Prostate gland (tissue), 2 donors: ENCODE results near the gene SGK1. TPM values are rescaled to one million over a fixed set of nuclear protein-coding genes. Genes with fewer than 3 reads are reported as not detected.

Experiments
- DNase-seq: peaks from one replicate; pipeline ENCODE4 v3.0.0-alpha.2; 2019; ENCODE audit warnings: low spot score
- H3K27ac ChIP-seq, 2 donors: fragments of 200-600 bp; sonication (generic); 2 replicates each; pipeline ENCODE4 v1.5.1; 2017 to 2019
- H3K27me3 ChIP-seq: fragments of 200-600 bp; sonication (generic); replicated peaks from 2 replicates; pipeline ENCODE4 v1.5.1; 2019; ENCODE audit not compliant: insufficient read depth
- H3K36me3 ChIP-seq, 2 donors: fragments of 200-600 bp; sonication (generic); 1 replicate in 1 of 2; 2 replicates in 1 of 2; pipeline versions ENCODE4 v1.5.1 to v1.8.1; 2017 to 2019
- H3K4me1 ChIP-seq: fragments of 200-600 bp; sonication (generic); replicated peaks from 2 replicates; pipeline ENCODE4 v1.5.1; 2019
- H3K4me3 ChIP-seq, 2 donors: fragments of 200-600 bp; sonication (generic); 2 replicates each; pipeline ENCODE4 v1.5.1; 2017 to 2019
- H3K9me3 ChIP-seq: fragments of 200-600 bp; sonication (generic); 2 replicates; pipeline ENCODE4 v1.5.1; 2017
- POLR2A ChIP-seq: fragments of 450-650 bp; IDR thresholded peaks from one replicate; pipeline ENCODE4 v1.6.1; 2016; ENCODE audit warnings: antibody characterized with exemption, mild to moderate bottlenecking
- POLR2AphosphoS5 ChIP-seq: sonication (generic); formaldehyde crosslinking; IDR thresholded peaks from one replicate; pipeline ENCODE4 v1.6.1; 2017; ENCODE audit warnings: antibody characterized with exemption
- WGBS: methylation state at CpG from one replicate; pipeline ENCODE4 v1.1.5; 2018; 5-methylcytosine and 5-hydroxymethylcytosine counted together
- intact Hi-C: fragments of 100-400 bp; cut with DNase I; formaldehyde crosslinking; loops from one replicate; pipeline ENCODE4 v1.14.2; 2022
- total RNA-seq, 2 donors: library from RNA; depleted of rRNA; stranded (reverse); fragments of >200 nt; gene quantifications; one replicate each; pipeline ENCODE4 v1.1.0, GENCODE V29; 2016
- TF ChIP-seq, protein P1 (sequence below), 4 experiments: fragments of 200-600 bp in 2 of 4; fragments of 450-650 bp in 2 of 4; sonication (generic) in 2 of 4; IDR thresholded peaks; 1 replicate in 3 of 4; 2 replicates in 1 of 4; pipeline ENCODE4 v1.5.1; 2016 to 2019; ENCODE audit warnings: antibody characterized with exemption in 4 of 4, mild to moderate bottlenecking in 2 of 4, moderate library complexity in 2 of 4

Gene SGK1
- total RNA-seq, 2 donors from 2014 or later = 243 to 260 TPM

DNA sequence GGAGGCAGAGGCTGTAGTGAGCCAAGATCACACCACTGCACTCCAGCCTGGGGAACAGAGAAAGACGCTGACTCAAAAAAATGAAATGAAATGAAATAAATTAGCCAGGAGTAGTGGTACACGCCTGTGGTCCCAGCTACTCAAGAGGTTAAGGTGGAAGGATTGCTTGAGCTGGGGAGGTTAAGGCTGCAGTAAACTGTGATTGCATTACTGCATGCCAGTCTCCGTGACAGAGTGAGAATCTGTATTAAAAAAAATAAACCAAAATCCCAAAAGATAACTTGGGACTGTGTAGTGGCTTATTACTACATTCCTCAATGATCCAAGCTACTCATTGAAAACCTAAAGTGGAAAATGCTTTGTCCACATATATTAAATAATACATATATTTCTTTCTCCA, 87.0 kb downstream of the SGK1 start:
- TF ChIP-seq POLR2AphosphoS5 (no peak), POLR2A (no peak)
- TF ChIP-seq, protein P1, sequence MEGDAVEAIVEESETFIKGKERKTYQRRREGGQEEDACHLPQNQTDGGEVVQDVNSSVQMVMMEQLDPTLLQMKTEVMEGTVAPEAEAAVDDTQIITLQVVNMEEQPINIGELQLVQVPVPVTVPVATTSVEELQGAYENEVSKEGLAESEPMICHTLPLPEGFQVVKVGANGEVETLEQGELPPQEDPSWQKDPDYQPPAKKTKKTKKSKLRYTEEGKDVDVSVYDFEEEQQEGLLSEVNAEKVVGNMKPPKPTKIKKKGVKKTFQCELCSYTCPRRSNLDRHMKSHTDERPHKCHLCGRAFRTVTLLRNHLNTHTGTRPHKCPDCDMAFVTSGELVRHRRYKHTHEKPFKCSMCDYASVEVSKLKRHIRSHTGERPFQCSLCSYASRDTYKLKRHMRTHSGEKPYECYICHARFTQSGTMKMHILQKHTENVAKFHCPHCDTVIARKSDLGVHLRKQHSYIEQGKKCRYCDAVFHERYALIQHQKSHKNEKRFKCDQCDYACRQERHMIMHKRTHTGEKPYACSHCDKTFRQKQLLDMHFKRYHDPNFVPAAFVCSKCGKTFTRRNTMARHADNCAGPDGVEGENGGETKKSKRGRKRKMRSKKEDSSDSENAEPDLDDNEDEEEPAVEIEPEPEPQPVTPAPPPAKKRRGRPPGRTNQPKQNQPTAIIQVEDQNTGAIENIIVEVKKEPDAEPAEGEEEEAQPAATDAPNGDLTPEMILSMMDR (IDR thresholded peaks at IDR 0.05) = no peak
- WGBS = 93% methylated on average over 3 of the region's 3 CpGs
- no peak for DNase-seq
- Histone ChIP-seq H3K9me3 (no peaks in the 10 kb centered on the region), H3K27ac (no peak overlapping the region), H3K4me1 (no peaks in the 10 kb centered on the region), H3K4me3 (no peak overlapping the region), H3K36me3 (no peaks in the 10 kb centered on the region), H3K27me3 (no peaks in the 10 kb centered on the region)
- intact Hi-C loops = no loop called here

DNA sequence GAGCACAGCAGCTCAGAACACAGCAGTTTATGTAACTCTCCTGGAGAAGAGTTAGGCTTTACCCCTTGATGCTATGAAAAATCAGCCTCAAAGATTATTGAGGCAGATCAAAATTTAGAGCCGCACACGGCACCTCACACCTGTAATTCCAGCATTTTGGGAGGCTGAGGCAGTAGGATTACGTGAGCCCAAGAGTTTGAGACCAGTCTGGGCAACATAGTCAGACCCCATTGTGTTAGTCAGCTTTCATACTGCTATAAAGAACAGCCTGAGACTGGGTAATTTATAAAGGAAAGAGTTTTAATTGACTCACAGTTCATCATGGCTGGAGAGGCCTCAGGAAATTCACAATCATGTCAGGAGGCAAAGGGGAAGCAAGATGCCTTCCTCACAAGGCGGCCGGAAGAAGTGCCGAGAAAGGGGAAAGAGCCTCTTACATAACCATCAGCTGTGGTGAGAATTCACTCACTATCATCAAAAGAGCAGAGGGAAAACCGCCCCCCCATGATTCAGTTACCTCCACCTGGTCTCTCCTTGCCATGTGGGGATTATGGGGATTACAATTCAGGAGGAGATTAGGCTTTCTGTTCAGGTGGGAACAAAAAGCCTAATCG, 87.7 kb downstream of the SGK1 start:
- no peaks in the 10 kb centered on the region for H3K9me3 ChIP-seq
- no peaks in the 10 kb centered on the region for H3K27me3 ChIP-seq
- DNase-seq = no peak
- 91% methylated on average over 8 of the region's 8 CpGs for WGBS
- no peak overlapping the region for H3K4me3 ChIP-seq
- H3K4me1 ChIP-seq = no peaks in the 10 kb centered on the region
- TF ChIP-seq POLR2A (no peak), POLR2AphosphoS5 (no peak)
- TF ChIP-seq, protein P1 (IDR thresholded peaks at IDR 0.05) = no peak
- intact Hi-C loops = no loop called here
- no peaks in the 10 kb centered on the region for H3K36me3 ChIP-seq
- H3K27ac ChIP-seq = no peak overlapping the region

DNA sequence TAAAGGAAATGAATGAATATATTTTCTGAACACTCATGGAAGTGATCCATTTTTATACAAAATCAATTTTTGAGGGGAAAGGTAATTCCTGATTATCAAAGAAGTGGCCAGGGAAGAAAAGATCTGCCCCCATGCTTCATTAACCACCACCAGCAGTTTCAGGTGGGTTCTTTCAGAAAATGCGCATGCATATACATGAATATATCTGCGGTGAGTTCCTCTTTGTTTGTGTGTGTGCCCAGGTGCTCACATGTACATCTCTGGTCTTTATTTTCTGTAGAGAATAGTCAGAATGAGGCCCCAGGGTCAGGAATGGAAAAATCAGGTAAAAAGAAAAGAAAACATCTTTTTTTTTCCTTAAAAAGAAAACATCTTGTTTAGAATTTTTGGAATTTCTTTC, 88.4 kb downstream of the SGK1 start:
- Histone ChIP-seq H3K9me3 (no peaks in the 10 kb centered on the region), H3K36me3 (no peaks in the 10 kb centered on the region), H3K27me3 (no peaks in the 10 kb centered on the region), H3K4me3 (no peak overlapping the region), H3K27ac (no peak overlapping the region), H3K4me1 (no peaks in the 10 kb centered on the region)
- WGBS = 89% methylated on average over 2 of the region's 2 CpGs
- no peak for TF ChIP-seq POLR2A
- TF ChIP-seq, protein P1 (IDR thresholded peaks at IDR 0.05) = no peak
- TF ChIP-seq POLR2AphosphoS5 = no peak
- DNase-seq = no peak
- intact Hi-C loops = no loop called here

DNA sequence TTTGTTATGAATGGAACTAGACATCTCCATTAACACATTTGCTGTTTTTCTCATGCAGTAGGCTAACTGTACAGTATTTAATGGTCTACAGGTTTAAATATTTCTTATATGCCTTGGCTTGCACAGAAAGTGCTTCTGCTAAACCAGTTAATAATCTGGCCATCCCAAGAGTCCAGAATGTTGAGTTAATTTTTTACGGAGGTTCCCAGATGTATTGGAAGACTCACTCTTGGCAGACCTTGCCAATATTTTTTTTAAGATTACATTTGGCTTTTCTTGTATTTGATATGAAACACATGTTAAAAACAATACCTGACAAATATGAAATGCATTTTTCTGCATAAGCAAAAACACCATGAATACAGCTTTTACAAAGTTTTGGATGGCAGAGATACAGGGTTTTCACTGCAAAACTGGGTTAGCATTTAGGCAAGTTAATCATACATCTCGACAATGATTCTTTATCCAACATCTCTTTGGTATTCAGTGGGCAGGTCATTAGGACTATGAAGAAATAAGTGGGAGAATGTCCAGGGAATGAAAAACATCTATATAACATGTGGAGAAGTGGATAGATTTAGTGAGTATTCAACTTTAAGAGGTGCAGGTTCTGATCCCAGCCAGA, 94.0 kb downstream of the SGK1 start:
- no peak overlapping the region for H3K27ac ChIP-seq
- no peaks in the 10 kb centered on the region for H3K27me3 ChIP-seq
- H3K4me1 ChIP-seq = no peaks in the 10 kb centered on the region
- WGBS = 32% methylated on average over 2 of the region's 2 CpGs
- H3K36me3 ChIP-seq = no peaks in the 10 kb centered on the region
- no peaks in the 10 kb centered on the region for H3K9me3 ChIP-seq
- no peak for TF ChIP-seq POLR2A
- no peak for TF ChIP-seq POLR2AphosphoS5
- TF ChIP-seq, protein P1 (IDR thresholded peaks at IDR 0.05) = no peak
- no peak overlapping the region for H3K4me3 ChIP-seq
- no peak for DNase-seq
- intact Hi-C loops = no loop called here

DNA sequence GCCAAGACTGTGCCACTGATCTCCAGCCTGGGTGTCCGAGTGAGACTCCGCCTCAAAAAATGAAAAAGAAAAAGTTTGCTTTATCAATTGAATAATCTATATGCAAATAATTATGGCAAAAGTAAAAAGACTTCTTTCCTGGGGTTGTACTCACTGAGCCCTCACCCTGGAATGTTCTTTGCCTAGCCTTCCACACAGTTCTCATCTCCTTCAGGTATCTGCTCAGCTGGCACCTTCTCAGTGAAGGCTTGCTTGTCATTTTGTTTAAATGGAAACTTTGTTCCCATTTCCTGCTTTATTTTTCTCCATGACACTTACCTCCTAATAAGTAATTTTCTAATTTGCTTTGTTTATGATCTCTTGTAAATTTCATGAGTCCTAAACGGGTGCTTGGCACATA, 96.7 kb downstream of the SGK1 start:
- TF ChIP-seq POLR2A = no peak
- TF ChIP-seq POLR2AphosphoS5 = no peak
- TF ChIP-seq, protein P1 (IDR thresholded peaks at IDR 0.05) = no peak
- Histone ChIP-seq H3K4me3 (no peak overlapping the region), H3K27me3 (no peaks in the 10 kb centered on the region), H3K4me1 (no peaks in the 10 kb centered on the region), H3K36me3 (no peaks in the 10 kb centered on the region), H3K9me3 (no peaks in the 10 kb centered on the region), H3K27ac (no peak overlapping the region)
- WGBS = 68% methylated on average over 3 of the region's 3 CpGs
- no peak for DNase-seq
- intact Hi-C loops = no loop called here
